Vagina (tissue), 2 donors: ENCODE measurements around the gene GLRX5.
A peak's percentile ranks its signal among the peaks of the same experiment; 100 is the strongest.

Source experiments
- POLR2A ChIP-seq, 2 donors: fragments of 450-650 bp; IDR thresholded peaks; one replicate each; pipeline ENCODE4 v1.6.1; 2017; ENCODE audit warnings: antibody characterized with exemption in 2 of 2, mild to moderate bottlenecking in 2 of 2, moderate library complexity in 2 of 2
- POLR2AphosphoS5 ChIP-seq, 2 donors: sonication (generic); formaldehyde crosslinking; IDR thresholded peaks; one replicate each; pipeline ENCODE4 v1.9.0; 2017; ENCODE audit warnings: antibody characterized with exemption in 2 of 2, mild to moderate bottlenecking in 2 of 2, low read depth in 1 of 2; ENCODE audit not compliant: insufficient read depth in 1 of 2
- TF ChIP-seq, protein P1 (sequence below), 3 experiments: fragments of 450-650 bp in 2 of 3; fragments of 200-600 bp in 1 of 3; sonication (generic) in 1 of 3; IDR thresholded peaks; one replicate each; pipeline ENCODE4 v1.5.1; 2017 to 2019; ENCODE audit warnings: antibody characterized with exemption in 3 of 3, mild to moderate bottlenecking in 2 of 3, moderate library complexity in 2 of 3

DNA sequence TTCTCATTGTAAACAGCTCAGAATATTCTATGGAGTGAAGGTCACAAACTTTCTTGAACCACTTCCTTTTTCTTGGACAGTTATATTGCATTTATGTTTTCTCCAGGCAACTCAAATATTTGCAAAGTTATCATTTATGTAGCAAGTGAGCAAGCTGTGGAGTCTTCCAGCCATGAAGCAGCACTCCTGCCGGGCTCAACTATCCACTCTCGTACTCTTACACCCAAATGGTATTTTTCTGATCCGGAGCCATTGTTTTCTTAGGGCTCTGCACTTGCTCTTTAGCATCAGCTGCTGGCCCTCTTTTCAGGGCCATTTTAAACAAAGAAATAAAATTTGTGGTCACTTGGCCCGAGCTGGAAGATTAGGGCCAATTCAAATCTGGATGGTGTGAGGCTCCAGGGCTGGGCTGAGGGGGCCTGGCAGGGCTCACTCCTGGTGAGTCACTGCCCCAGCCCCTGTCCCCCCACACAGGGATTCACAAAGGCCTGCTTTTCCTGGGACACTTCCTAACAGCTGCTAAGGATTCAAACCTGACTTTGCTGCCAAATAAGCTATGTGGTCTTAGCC lies 38.1 kb upstream of the GLRX5 start:
- TF ChIP-seq, protein P1, sequence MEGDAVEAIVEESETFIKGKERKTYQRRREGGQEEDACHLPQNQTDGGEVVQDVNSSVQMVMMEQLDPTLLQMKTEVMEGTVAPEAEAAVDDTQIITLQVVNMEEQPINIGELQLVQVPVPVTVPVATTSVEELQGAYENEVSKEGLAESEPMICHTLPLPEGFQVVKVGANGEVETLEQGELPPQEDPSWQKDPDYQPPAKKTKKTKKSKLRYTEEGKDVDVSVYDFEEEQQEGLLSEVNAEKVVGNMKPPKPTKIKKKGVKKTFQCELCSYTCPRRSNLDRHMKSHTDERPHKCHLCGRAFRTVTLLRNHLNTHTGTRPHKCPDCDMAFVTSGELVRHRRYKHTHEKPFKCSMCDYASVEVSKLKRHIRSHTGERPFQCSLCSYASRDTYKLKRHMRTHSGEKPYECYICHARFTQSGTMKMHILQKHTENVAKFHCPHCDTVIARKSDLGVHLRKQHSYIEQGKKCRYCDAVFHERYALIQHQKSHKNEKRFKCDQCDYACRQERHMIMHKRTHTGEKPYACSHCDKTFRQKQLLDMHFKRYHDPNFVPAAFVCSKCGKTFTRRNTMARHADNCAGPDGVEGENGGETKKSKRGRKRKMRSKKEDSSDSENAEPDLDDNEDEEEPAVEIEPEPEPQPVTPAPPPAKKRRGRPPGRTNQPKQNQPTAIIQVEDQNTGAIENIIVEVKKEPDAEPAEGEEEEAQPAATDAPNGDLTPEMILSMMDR (IDR thresholded peaks at IDR 0.05), result no peak
- TF ChIP-seq POLR2A (IDR thresholded peaks at IDR 0.05), result no peak
- peak in 1 of 2 donors; percentile 37 for TF ChIP-seq POLR2AphosphoS5 (IDR thresholded peaks at IDR 0.05; ENCODE audit: insufficient read depth in 1 of 2, low read depth in 1 of 2)
